Inflammatory macrophage treated with lipopolysaccharide for 4 hours (primary cell): ENCODE data around the gene GREB1L.

Source experiments
- DNase-seq: peaks from one replicate; pipeline ENCODE4 v3.0.0-alpha.2; 2020

The GREB1L gene

GRCh38 chr18:21452796-21453510 is 210.9 kb downstream of the GREB1L start:
- DNase-seq = no peak

GRCh38 chr18:21453511-21453901 is 211.5 kb downstream of the GREB1L start:
- peak; percentile 21 for DNase-seq

- DNase-seq = no peak
Observed at GRCh38 chr18:21454725-21455124, 212.7 kb downstream of the GREB1L start.

GRCh38 chr18:21456428-21457178 is 214.6 kb downstream of the GREB1L start:
- no peak for DNase-seq

GRCh38 chr18:21457179-21457535 is 215.1 kb downstream of the GREB1L start:
- DNase-seq = no peak

GRCh38 chr18:21458310-21458709 is 216.3 kb downstream of the GREB1L start:
- DNase-seq = no peak

GRCh38 chr18:21458788-21459187 is 216.8 kb downstream of the GREB1L start:
- DNase-seq = no peak

GRCh38 chr18:21459706-21460286 is 217.8 kb downstream of the GREB1L start:
- DNase-seq = no peak

GRCh38 chr18:21461460-21461859 is 219.4 kb downstream of the GREB1L start:
- DNase-seq = no peak

GRCh38 chr18:21463718-21464117 is 221.7 kb downstream of the GREB1L start:
- no peak for DNase-seq

GRCh38 chr18:21468514-21469164 is 226.6 kb downstream of the GREB1L start:
- no peak for DNase-seq

GRCh38 chr18:21472741-21473140 is 230.7 kb downstream of the GREB1L start:
- DNase-seq = no peak

- no peak for DNase-seq
Observed at GRCh38 chr18:21474621-21475020, 232.6 kb downstream of the GREB1L start.

- DNase-seq = no peak
Observed at GRCh38 chr18:21479721-21480120, 237.7 kb downstream of the GREB1L start.

GRCh38 chr18:21481739-21482138 is 239.7 kb downstream of the GREB1L start:
- no peak for DNase-seq

GRCh38 chr18:21483051-21483450 is 241.0 kb downstream of the GREB1L start:
- no peak for DNase-seq

GRCh38 chr18:21484851-21485636 is 243.0 kb downstream of the GREB1L start:
- DNase-seq = no peak

- no peak for DNase-seq
Observed at GRCh38 chr18:21486905-21487437, 244.9 kb downstream of the GREB1L start.

- DNase-seq = peak; percentile 29
Observed at GRCh38 chr18:21489119-21489750, 247.2 kb downstream of the GREB1L start.

GRCh38 chr18:21489919-21490495 is 248.0 kb downstream of the GREB1L start:
- no peak for DNase-seq

- DNase-seq = no peak
Observed at GRCh38 chr18:21490748-21491147, 248.7 kb downstream of the GREB1L start.
